Activated naive CD4-positive, alpha-beta T cell treated with anti-CD3 and anti-CD28 coated beads, Interleukin-2, amount 10 ng/mL, durations not matched to agents 7 days and 5 days (primary cell): ENCODE data around the gene ERBB2.
"Not testable (repeated sequence)": the region's sequence is repeated elsewhere in the genome, so short reads cannot be mapped to it uniquely, and the experiment has no call there.

Source experiments
- CTCF ChIA-PET: fragments of 350-600 bp; sonication (Branson Sonifier 250); formaldehyde crosslinking; loops from one replicate; lab custom pipeline; 2021; ENCODE audit warnings: antibody characterized with exemption; lab: Charles Lee
- DNase-seq: peaks from one replicate; pipeline ENCODE4 v3.0.0-alpha.2; 2020
- H3K27ac Mint-ChIP-seq: one replicate; pipeline ENCODE4 v1.8.0; 2021; ENCODE audit warnings: mild to moderate bottlenecking, moderate library complexity, mixed read lengths
- H3K27me3 Mint-ChIP-seq: one replicate; pipeline ENCODE4 v1.8.0; 2021; ENCODE audit warnings: mild to moderate bottlenecking, mixed read lengths
- H3K36me3 Mint-ChIP-seq: one replicate; pipeline ENCODE4 v1.8.0; 2021; ENCODE audit warnings: mixed read lengths
- H3K4me1 Mint-ChIP-seq: one replicate; pipeline ENCODE4 v1.8.0; 2021; ENCODE audit warnings: mixed read lengths
- H3K4me3 Mint-ChIP-seq: one replicate; pipeline ENCODE4 v1.8.0; 2021; ENCODE audit warnings: mild to moderate bottlenecking, moderate library complexity, mixed read lengths
- H3K9me3 Mint-ChIP-seq: one replicate; pipeline ENCODE4 v1.8.0; 2021; ENCODE audit warnings: mixed read lengths

The ERBB2 gene

GRCh38 chr17:39699157-39699817, 577 bp upstream of the ERBB2 start:
- DNase-seq, H3K9me3 Mint-ChIP-seq, H3K4me3 Mint-ChIP-seq, H3K27ac Mint-ChIP-seq, CTCF ChIA-PET, H3K36me3 Mint-ChIP-seq: not testable (repeated sequence)
- Mint-ChIP-seq H3K4me1 (peaks cover 10% of the 10 kb centered on the region), H3K27me3 (peaks cover 74% of the 10 kb centered on the region)

GRCh38 chr17:39700148-39700987, 504 bp downstream of the ERBB2 start:
- no peak overlapping the region for H3K4me3 Mint-ChIP-seq
- H3K27me3 Mint-ChIP-seq, result peaks cover 74% of the 10 kb centered on the region
- no peaks in the 10 kb centered on the region for H3K9me3 Mint-ChIP-seq
- H3K27ac Mint-ChIP-seq, result no peak overlapping the region
- peaks cover 10% of the 10 kb centered on the region for H3K4me1 Mint-ChIP-seq
- no peaks in the 10 kb centered on the region for H3K36me3 Mint-ChIP-seq
- CTCF ChIA-PET, result interaction anchor here (1.0 kb wide), 1 partner anchor 12 kb away, joined by 3 read pairs; the partner anchor contains the start of gene PGAP3
- DNase-seq, result no peak

GRCh38 chr17:39701012-39701783, 1.3 kb downstream of the ERBB2 start:
- Mint-ChIP-seq H3K4me1 (peaks cover 10% of the 10 kb centered on the region), H3K27me3 (peaks cover 83% of the 10 kb centered on the region), H3K4me3 (no peak overlapping the region), H3K36me3 (no peaks in the 10 kb centered on the region), H3K9me3 (no peaks in the 10 kb centered on the region), H3K27ac (no peak overlapping the region)
- CTCF ChIA-PET, result interaction anchor here (1.2 kb wide), 2 partner anchors 33 to 78 kb away, joined by 3 read pairs; partner anchors contain the start of gene PNMT
- DNase-seq, result no peak

GRCh38 chr17:39701784-39702422, 2.0 kb downstream of the ERBB2 start:
- CTCF ChIA-PET, result interaction anchor here (1.2 kb wide), 2 partner anchors 33 to 78 kb away, joined by 3 read pairs; partner anchors contain the start of gene PNMT
- Mint-ChIP-seq H3K4me3 (no peak overlapping the region), H3K27me3 (peaks cover 78% of the 10 kb centered on the region)

GRCh38 chr17:39702901-39703893, 3.3 kb downstream of the ERBB2 start:
- H3K4me1 Mint-ChIP-seq, result peaks cover 30% of the 10 kb centered on the region
- no peak overlapping the region for H3K4me3 Mint-ChIP-seq
- H3K36me3 Mint-ChIP-seq, result no peaks in the 10 kb centered on the region
- H3K27ac Mint-ChIP-seq, result no peak overlapping the region
- peaks cover 67% of the 10 kb centered on the region for H3K27me3 Mint-ChIP-seq
- H3K9me3 Mint-ChIP-seq, result no peaks in the 10 kb centered on the region
- CTCF ChIA-PET, result no interaction called here
- no peak for DNase-seq

More at GRCh38 chr17:39701784-39702422, 2.0 kb downstream of the ERBB2 start:
- no peaks in the 10 kb centered on the region for H3K9me3 Mint-ChIP-seq
- H3K36me3 Mint-ChIP-seq, result no peaks in the 10 kb centered on the region
- H3K4me1 Mint-ChIP-seq, result peaks cover 17% of the 10 kb centered on the region
- H3K27ac Mint-ChIP-seq, result no peak overlapping the region
- no peak for DNase-seq

GRCh38 chr17:39703913-39704312, 4.0 kb downstream of the ERBB2 start:
- H3K27ac Mint-ChIP-seq, result no peak overlapping the region
- no peaks in the 10 kb centered on the region for H3K9me3 Mint-ChIP-seq
- H3K27me3 Mint-ChIP-seq, result peaks cover 60% of the 10 kb centered on the region
- H3K36me3 Mint-ChIP-seq, result no peaks in the 10 kb centered on the region
- no peak for DNase-seq
- H3K4me1 Mint-ChIP-seq, result peaks cover 35% of the 10 kb centered on the region
- no peak overlapping the region for H3K4me3 Mint-ChIP-seq
- CTCF ChIA-PET, result no interaction called here

- CTCF ChIA-PET, result no interaction called here
- Mint-ChIP-seq H3K36me3 (no peaks in the 10 kb centered on the region), H3K27me3 (peaks cover 49% of the 10 kb centered on the region), H3K4me1 (peaks cover 37% of the 10 kb centered on the region), H3K27ac (no peak overlapping the region), H3K4me3 (no peak overlapping the region), H3K9me3 (no peaks in the 10 kb centered on the region)
- DNase-seq, result no peak
Observed at GRCh38 chr17:39704821-39705551, 5.1 kb downstream of the ERBB2 start.

- Mint-ChIP-seq H3K4me1 (peaks cover 36% of the 10 kb centered on the region), H3K27me3 (peaks cover 41% of the 10 kb centered on the region), H3K27ac (no peak overlapping the region), H3K4me3 (no peak overlapping the region), H3K9me3 (no peaks in the 10 kb centered on the region), H3K36me3 (no peaks in the 10 kb centered on the region)
- CTCF ChIA-PET, result interaction anchor here (1.3 kb wide), 1 partner anchor 83 kb away, joined by 3 read pairs; no protein-coding TSS in a partner anchor
- DNase-seq, result no peak
Observed at GRCh38 chr17:39705786-39706348, 6.0 kb downstream of the ERBB2 start.

- no peak overlapping the region for H3K4me3 Mint-ChIP-seq
- H3K4me1 Mint-ChIP-seq, result peaks cover 35% of the 10 kb centered on the region
- DNase-seq, result no peak
- H3K9me3 Mint-ChIP-seq, result no peaks in the 10 kb centered on the region
- no peaks in the 10 kb centered on the region for H3K36me3 Mint-ChIP-seq
- CTCF ChIA-PET, result interaction anchor here (1.3 kb wide), 1 partner anchor 84 kb away, joined by 3 read pairs; no protein-coding TSS in a partner anchor
- H3K27me3 Mint-ChIP-seq, result peaks cover 39% of the 10 kb centered on the region
- peak overlapping the region; percentile 83 for H3K27ac Mint-ChIP-seq
Observed at GRCh38 chr17:39706383-39706782, 6.5 kb downstream of the ERBB2 start.

- Mint-ChIP-seq H3K4me3 (no peak overlapping the region), H3K27me3 (peaks cover 33% of the 10 kb centered on the region), H3K4me1 (peaks cover 35% of the 10 kb centered on the region), H3K27ac (peak overlapping the region; percentile 83), H3K36me3 (no peaks in the 10 kb centered on the region), H3K9me3 (no peaks in the 10 kb centered on the region)
- CTCF ChIA-PET, result interaction anchor here (1.3 kb wide), 1 partner anchor 84 kb away, joined by 3 read pairs; no protein-coding TSS in a partner anchor
- DNase-seq, result peak; percentile 53
Observed at GRCh38 chr17:39706921-39707337, 7.1 kb downstream of the ERBB2 start.

GRCh38 chr17:39709319-39709997, 9.6 kb downstream of the ERBB2 start:
- no peak overlapping the region for H3K4me3 Mint-ChIP-seq
- H3K27ac Mint-ChIP-seq, result no peak overlapping the region
- H3K4me1 Mint-ChIP-seq, result peaks cover 35% of the 10 kb centered on the region

More at GRCh38 chr17:39709319-39709997, 9.6 kb downstream of the ERBB2 start:
- Mint-ChIP-seq H3K9me3 (no peaks in the 10 kb centered on the region), H3K36me3 (no peaks in the 10 kb centered on the region), H3K27me3 (peaks cover 13% of the 10 kb centered on the region)
- no peak for DNase-seq
- CTCF ChIA-PET, result interaction anchor here (1.4 kb wide), 1 partner anchor 87 kb away, joined by 5 read pairs; no protein-coding TSS in a partner anchor
